ENCODE measurements around the gene MCC.

Gene MCC

DNA sequence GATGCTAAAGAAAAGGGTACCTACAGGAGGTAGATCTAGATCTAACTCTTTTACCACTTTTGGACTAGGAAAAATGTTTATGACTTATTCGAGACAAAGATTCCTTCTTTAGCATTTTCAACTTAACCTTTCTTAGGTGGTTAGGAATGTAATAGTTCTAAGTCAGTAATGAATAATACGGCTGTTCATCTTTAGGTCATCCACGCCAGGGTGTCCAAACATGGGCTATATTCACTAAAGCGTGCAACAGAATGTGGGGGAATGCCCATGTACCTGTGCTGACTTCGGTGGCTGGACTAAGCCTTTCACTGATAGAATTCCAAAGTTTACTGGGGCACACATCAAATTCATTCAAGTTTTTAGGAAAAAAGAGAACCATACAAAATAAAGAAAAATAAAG, 218.2 kb downstream of the MCC start:
- no peak for DNase-seq (ENCODE audit: low spot score)

DNA sequence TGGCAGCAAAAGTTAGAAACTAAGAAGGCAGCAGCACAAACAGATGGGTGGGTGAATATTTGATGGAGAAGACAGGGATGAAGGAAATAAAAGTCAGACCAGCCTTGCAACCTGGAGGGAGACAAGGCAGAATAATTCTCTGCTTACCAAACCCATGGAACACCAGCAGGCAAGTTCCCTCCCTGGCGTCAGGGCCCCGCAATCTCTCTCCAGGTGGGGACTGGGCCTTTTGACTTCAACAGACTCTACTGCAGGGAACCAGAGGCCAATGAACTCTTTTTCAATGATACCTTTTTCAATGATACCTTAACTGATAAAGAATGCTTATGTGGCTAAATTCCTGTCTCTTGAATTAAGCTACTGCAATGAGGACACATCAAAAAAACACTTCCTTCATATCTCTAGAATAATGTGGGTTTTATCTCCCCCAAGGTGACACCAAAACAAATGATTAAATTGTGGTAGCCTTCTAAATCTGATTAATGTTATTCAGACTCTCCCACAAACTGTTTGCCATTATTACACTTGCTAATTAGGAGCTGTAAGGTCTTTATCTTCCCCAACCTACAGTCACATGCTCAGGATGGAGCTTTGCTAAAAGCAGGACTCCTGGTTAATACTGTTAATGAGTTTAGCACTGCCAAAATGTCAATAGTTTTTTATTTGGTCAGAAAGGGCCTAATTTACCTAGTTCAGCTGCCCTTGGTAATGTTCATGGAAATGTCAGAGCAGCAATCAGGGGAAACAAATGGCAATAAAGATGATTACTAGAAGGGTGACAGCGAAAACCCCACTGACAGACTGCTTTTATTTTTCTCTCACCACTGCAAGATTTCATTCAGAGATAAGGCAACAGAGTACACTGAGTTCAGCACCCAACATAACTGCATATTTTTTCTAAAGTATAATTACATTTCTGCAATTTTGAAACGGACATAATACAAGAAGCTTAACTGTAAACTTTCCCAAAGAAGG, 218.9 kb downstream of the MCC start:
- no peak for DNase-seq (ENCODE audit: low spot score)

DNA sequence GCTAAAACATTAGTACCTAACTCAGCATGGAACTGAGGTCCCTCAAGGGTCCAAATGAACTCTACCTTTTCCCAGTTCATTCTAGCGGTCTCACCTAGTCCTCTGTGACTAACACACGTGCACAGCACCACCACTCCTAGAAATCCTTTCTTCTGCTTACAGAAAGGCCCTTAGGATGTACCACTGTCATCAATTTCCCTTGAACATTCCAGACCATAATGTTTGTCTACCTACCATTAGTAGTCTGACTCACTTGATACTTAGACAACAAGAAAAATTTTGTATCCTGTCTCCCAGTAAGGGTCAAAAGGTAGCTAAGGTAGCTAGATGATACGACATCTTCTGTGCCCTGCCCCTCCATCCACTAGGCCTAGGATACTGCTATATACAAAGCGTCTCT, 220.0 kb downstream of the MCC start:
- DNase-seq (ENCODE audit: low spot score), result no peak

DNA sequence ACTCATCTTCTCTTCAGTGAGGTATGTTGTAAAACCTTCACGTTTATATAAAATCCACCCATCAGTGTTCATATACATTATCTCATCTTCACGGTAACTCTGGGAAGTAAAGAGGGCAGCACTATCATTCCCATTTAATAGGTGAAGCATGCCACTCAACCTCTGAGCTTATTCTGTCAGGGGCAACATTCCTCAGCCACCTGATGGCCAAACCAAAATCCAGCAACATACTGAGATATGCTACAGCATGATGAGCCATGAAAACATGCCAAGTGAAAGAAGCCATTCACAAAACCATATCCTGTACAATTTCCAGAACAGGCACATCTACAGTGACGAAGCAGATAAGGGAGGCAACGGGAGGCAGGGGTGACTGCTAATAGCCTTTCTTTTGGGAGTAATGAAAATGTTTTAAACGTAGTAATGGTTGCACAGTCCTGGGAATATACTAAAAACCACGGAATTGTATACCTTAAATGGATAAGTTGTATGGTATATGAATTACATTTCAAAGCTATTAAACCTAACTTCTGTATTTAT, 220.8 kb downstream of the MCC start:
- no peak for DNase-seq (ENCODE audit: low spot score)

DNA sequence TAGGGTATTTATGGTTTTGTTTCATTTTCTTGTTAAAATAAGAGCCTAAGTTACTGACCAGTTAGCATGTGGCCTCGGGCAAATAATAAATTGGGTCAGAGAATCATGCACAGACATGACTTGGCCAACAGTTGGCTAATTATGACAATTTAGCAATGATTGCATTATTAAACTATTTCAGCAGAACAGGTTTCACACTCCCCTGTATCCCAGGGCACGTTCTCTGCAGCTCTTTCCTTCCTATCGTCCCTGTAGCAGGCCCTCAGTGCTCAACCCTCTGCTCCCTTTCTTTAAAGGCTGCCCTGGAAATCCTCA, 221.4 kb downstream of the MCC start:
- no peak for DNase-seq (ENCODE audit: low spot score)

DNA sequence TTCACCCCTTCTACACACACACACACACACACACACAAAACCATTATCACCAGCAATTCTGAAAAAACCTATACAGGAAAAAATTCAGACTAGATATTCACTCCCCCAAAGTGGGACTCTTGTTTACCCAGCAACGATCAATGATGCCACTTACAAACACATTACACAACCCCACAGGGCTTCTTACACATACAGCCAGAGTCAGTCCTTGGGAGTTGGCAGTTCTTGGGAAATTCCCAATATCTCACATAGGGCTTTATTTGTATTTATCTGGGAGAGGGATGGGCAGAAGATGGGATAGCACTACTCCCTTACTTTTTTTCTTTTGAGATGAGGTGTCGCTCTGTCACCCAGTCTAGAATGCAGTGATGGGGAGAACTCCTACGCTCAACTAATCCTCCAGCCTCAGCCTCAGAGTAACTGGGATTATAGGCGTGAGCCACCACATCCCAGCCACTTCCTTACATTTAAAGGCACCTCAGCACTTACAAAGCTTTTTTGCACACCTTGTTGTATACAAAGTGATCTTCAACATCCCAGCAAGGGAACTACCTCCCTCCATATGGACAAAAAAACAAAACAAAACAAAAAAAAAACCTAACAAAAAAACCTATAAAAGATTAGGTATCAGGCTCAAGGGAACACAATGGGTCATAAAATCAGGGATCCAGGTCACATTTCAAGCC, 221.9 kb downstream of the MCC start:
- DNase-seq (ENCODE audit: low spot score), result no peak

DNA sequence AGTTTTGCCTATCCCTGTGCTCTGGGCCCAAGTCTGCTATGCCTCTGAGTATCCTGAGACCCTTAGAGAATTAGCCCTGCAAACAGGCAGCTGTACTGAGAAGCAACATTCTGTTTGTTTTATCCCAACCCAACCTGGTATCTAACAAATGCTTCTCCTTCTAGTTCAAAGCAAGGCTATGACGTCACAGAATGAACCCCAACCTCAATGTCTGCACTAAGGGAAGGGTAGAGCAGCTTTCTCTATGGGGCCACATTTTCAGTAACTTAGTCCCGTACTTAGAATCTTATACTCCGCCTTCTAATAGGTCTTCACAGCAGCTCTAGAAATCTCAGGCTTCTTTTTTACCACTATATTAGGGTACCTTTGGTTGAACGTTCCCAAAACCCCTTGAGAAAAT, 223.1 kb downstream of the MCC start:
- DNase-seq (ENCODE audit: low spot score), result no peak

DNA sequence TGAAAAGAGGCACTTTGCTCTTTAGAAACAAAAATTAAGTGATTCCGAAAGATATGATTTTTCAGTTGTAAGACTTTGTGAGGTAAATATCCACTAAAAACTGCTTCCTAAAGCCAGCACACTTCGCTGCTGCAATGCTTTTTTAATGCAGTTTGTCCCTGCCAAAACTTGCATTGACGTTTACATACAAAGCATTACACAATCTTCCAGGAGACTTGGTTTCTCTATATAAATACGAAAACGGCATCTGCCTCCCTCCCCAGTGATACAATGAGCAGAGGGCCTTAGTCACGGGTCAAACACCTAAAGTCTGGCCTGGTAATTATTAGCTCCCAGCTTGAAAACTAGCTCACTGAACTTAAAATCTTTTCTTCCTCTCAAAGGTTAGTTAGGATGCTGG, 224.2 kb downstream of the MCC start:
- DNase-seq (ENCODE audit: low spot score), result no peak

DNA sequence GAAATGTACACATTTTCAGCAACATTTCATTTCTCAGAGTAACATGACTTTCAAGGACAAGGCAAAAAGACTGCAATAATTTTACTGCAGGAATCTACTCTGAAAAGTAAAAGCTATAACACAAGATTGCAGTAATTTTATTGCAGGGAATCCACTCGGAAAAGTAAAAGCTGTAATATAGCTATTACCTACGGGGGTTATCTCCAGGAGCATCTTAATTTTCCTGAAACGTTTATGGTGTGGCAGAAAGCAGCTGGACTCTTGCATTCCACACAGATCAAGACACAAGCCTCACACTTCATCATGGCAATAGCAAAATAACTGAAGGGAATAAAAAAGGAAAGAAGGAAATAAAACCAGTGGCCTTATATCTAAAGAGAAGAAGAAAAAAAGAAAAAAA, 224.7 kb downstream of the MCC start:
- DNase-seq (ENCODE audit: low spot score), result no peak

DNA sequence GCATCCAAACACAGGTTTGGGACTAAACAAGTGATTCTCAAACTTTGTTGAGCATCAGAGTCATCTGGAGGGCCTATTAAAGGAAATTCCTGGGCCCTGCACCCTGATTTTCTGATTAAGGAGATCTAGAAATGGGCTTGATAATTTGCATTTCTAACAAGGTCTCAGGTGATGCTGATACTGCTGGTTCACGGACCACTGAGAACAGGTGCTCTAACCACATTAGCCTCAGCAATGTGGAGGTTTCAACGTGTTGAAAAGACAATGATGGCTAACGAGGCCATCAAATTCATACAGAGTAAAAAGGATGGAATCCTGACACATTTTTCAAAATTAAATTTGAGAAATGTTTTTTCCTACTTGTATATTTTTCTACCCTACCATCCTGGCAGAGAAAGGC, 225.6 kb downstream of the MCC start:
- DNase-seq (ENCODE audit: low spot score), result no peak

DNA sequence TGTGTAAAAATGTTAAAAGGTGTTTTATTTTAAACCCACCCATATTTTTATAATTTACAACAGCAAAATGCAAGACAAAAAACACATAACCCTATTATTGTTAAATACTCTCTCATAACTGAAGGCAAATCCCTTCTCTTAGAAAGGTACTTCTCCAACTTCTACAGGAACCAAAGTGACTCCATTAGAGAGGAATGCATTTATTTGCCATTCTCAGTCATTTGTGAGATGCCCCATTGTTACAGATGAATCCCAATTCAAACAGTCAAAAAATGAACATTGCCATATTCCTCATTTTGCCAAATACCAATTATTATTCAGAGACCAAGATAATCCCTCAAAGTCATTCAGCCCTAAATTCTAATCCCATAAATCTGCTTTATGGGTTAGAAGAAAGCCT, 229.2 kb downstream of the MCC start:
- no peak for DNase-seq (ENCODE audit: low spot score)

DNA sequence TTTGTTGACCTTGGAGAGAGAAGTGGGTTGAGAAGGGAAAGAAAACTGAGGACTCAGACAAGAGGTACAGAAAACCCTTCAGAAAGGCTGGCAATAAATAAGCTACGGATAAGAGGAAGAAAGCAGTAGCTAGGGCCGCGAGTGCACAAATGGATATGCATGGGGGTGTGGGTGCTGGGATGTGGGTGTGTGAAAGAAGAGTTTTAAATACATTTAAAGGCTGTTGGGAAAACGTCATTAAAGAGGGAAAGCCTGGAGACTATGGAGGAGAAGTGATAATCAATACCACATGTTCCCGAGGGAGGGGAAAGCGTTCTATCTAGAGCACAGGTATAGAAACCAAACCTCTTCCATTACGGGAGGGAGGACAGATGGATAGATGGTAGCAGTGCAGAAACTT, 230.7 kb downstream of the MCC start:
- no peak for DNase-seq (ENCODE audit: low spot score)

DNA sequence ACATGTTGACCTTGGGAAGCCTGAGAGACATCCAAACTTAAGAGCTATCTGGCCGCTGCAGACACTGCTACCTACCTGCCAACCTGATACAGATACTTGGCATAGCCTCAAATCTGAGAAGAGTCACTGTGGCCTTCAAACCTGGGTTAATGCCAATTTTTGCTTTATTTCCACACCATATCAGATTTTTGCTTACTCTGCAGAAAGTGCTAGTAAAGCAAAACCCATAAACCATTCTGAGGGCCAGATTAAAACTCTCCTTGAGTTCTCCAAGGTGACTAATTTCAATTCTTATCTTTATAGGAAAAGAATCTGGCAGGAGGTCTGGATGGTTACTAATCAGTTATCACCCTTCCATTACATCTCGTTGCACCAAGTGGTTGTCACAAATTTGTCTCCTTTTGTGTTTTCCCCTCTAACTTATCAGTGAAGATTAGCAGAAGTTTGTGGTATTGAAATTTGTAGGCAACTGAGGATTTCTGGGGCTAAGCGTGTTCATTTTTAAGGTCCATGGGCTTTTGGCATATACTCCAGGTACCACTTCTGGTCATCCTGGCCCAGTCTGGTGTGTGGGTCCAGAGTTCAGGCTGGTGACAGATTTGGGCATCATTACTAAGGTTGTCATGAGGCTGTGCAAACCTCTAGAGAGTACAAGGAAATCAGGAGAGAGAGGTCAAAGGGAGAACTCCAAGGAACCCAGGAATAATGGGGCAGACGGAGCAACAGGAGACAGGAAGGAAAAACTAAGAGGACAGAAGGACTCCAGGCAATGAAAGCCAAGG, 231.4 kb downstream of the MCC start:
- DNase-seq (ENCODE audit: low spot score), result no peak

DNA sequence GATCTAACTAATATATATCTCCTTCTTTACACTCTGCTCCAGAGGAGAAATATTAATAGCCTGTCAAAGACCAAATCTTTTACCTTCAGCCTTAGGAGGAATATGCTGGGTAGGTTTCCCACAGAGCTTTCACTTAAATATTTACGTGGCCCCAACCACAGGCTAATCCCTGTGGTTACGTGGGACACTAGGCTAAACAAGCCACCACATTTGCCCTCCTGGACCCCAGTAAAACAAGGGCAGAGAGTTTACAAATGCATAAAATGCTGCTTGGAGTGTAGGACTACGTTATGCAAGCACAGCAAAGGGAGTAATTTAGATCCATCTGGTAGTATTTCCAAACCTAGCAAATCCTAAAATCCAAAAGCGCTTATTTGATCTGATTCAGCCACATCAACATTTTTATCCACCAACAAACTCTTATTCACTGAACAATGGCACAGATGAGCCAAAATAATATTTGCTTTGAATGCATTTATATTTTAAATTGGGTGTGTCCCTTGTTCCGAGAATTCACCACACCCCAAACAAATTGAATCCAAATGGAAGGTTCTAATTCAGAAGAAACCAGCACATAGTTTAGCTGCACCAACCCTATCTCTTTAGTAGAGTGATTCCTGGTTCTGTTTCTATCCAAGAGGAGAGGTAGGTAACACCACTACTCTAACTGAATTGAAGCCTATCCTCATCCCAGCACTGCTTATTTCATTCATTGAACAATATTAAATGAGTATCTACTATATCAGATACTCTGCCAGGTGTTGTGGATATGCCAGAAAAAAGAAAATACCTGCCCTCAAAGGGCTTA, 232.5 kb downstream of the MCC start:
- no peak for DNase-seq (ENCODE audit: low spot score)

DNA sequence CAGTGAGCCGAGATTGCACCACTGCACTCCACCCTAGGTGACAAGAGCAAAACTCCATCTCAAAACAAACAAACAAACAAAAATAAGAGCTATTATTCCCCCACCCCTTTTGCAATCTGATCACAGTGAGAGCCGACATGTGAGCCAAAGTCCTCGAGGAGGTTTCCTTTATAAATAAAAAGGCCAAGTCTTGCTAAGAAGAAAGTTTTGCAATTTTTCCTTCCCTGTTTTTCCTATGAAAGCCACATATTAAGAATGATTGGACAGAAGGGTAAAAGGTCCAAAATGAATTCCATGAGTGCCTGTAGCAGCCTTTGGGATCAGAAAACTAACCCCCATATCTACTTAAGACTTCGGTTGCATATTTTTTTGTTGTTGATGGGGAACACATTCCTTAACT, 233.1 kb downstream of the MCC start:
- no peak for DNase-seq (ENCODE audit: low spot score)

DNA sequence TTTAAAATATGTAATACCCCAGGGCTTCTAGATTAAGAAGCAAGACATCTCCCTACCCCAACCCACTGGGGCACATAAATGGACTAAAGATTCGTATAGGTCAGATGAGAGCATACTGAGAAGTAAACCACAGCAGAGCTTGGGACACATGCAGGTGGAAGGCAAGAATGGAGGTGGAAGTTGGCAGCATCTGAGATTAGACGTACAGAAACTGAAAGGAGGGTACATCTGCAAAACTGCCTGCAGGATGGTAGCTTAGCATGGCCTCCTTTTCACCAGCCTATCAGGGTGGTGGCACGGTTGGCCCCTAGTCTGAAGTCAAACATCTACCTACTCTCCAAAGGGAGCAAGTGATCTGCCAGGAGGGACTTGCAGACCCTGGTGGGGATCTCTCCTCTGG, 235.2 kb downstream of the MCC start:
- no peak for DNase-seq (ENCODE audit: low spot score)

DNA sequence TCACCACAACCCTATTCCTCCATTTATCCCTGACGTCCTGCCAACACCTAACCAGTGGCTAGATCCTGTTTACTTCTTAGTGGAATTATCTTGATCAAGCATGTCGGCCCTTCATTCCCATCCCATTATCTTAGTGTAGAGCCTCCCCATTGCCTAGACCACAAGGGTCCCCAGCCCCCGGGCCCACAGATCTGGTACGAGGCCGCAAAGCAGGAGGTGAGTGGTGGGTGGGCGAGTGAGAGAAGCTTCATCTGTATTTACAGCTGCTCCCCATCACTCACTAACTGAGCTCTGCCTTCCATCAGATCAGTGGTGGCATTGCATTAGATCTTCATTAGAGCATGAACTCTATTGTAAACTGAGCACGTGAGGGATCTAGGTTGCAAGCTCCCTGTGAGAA, 236.2 kb downstream of the MCC start:
- DNase-seq (ENCODE audit: low spot score), result no peak

DNA sequence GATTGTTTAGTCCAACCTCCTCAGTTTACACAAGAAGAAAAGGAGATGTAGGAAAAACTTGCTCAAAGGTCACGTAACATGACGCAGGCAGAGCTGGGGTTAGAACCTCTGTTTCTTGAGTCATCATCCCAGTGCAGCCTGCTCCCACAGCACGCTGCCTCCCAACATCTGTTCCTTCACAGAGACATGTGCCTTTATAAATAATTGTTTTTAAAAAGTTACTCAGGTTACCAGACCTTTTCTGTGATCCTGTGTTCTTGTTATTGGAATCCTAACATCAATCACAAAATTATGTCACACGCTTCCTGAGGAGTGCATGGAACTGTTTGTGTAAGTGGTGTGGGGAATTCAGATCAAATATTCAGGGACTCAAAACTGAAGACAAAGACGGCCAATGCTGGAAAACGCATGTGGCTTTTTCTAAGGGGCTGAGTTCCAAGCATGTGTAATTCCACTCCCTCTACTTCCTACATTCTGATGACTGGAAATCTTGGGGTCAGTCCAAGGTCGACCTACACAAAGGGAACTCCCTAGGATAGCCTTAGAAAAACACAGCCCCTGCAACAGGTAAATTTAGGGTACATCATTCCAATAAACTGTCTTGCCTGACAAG, 237.8 kb downstream of the MCC start:
- DNase-seq (ENCODE audit: low spot score), result no peak

DNA sequence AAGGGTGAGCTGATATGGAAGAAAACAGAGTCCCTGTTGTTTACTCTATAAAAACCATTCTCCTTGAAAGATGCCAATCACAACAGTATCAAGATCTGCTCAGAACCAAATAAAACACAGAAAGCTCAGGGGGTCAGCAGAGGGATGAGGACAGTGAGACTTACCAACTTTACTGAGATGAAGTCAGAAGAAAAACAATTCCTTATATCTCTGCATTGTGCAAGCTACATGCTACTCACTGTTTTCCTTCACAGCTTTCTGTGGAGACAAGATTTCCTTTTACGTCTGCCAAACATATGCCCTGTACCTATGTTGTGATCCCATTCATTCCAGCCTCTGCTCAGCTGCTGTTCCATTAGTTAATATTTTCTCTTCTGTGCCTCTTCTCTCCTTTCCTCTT, 239.0 kb downstream of the MCC start:
- no peak for DNase-seq (ENCODE audit: low spot score)

DNA sequence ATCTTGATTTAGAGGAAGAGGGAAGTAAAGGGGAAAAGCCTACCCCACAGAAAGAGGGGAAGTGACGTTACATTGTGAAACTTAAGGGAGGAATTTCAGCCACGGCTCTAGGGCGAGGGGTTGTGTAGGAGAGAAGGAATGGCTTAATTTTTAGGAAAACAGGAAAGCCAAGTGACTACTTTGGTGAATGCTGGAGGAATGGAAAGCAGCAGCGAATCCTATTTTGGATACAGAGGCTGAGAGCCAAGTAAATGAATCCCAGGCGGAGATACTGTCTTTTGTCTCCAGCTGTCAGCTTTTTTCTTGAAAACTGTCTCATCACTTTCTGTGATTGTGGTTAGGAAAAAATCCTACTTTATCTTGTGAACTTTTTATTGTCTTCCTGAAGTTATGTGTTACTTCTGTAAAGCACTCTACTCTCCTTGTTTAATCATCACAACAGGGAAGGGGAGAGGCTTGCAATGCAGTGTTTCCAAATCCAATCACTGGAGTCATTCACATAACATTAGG, 241.8 kb downstream of the MCC start:
- DNase-seq (ENCODE audit: low spot score), result no peak
